ENCODE data around the gene EPHB2. TPM values are rescaled to one million over a fixed set of nuclear protein-coding genes. Genes with fewer than 3 reads are reported as not detected.

EPHB2 gene
- total and polyA plus RNA-seq, 2 donors (not counting 1 experiment from before 2014, with no cell fraction given): 0.07 to 0.39 TPM

GRCh38 chr1:22685591-22686059 is 25.0 kb upstream of the EPHB2 start:
- H3K36me3 ChIP-seq (replicated peaks in 1 of 2; ENCODE audit: control extremely low read depth in 1 of 2, control insufficient read depth in 1 of 2, extremely low read depth in 1 of 2, insufficient read depth in 2 of 2, low read length in 1 of 2): no peaks in the 10 kb centered on the region
- no peak overlapping the region for H2AFZ ChIP-seq (ENCODE audit: insufficient read depth, low read depth, low read length, poor library complexity, severe bottlenecking)
- Mint-ChIP-seq H3K4me1 (no peaks in the 10 kb centered on the region), H3K27ac (no peak overlapping the region), H3K9me3 (ENCODE audit: insufficient read depth) (no peaks in the 10 kb centered on the region), H3K27me3 (peaks cover 33% of the 10 kb centered on the region), H3K4me3 (no peak overlapping the region)
- H3K4me2 ChIP-seq (replicated peaks; ENCODE audit: low read depth, low read length, poor library complexity, severe bottlenecking): no peak overlapping the region
- H3K9me3 ChIP-seq (ENCODE audit: control extremely low read depth in 1 of 3, control insufficient read depth in 2 of 3, insufficient read depth in 1 of 3, low read length in 2 of 3): no peaks in the 10 kb centered on the region
- H4K20me1 ChIP-seq (ENCODE audit: control insufficient read depth, insufficient read depth, low read length, poor library complexity, severe bottlenecking): no peaks in the 10 kb centered on the region
- DNase-seq (no peak), ATAC-seq (ENCODE audit: low read depth) (no peak)
- peaks cover 0 to 3% (median 0%) of the 10 kb centered on the region in 4 experiments for H3K27me3 ChIP-seq (replicated peaks in 1 of 4; ENCODE audit: control extremely low read depth in 1 of 4, control insufficient read depth in 3 of 4, insufficient read depth in 4 of 4, low read length in 3 of 4)
- ChIA-PET CTCF (no interaction called here), POLR2A (no interaction called here)
- 89% methylated on average over 10 of the region's 10 CpGs for WGBS (ENCODE audit: insufficient coverage)
- H3K79me2 ChIP-seq (ENCODE audit: control insufficient read depth, insufficient read depth, low read length): no peaks in the 10 kb centered on the region
- intact Hi-C loops (cut with micrococcal nuclease): no loop called here
- H3K4me1 ChIP-seq (ENCODE audit: control insufficient read depth in 2 of 2, insufficient read depth in 2 of 2, low read length in 2 of 2): no peaks in the 10 kb centered on the region
- no peak for TF ChIP-seq CTCF (IDR thresholded peaks at IDR 0.05)
- no peak for TF ChIP-seq EZH2 (IDR thresholded peaks at IDR 0.05; ENCODE audit: borderline replicate concordance, insufficient read depth, low read depth, low read length, poor library complexity, severe bottlenecking)
- no peak overlapping the region for H3K4me3 ChIP-seq (ENCODE audit: control extremely low read depth in 1 of 5, extremely low read depth in 1 of 5, insufficient read depth in 1 of 5, low read depth in 2 of 5, low read length in 4 of 5)
- H3K27ac ChIP-seq (ENCODE audit: low read length in 2 of 2): no peak overlapping the region
- H3K9ac ChIP-seq (ENCODE audit: low read length): no peak overlapping the region

- peaks cover 0 to 3% (median 0%) of the 10 kb centered on the region in 4 experiments for H3K27me3 ChIP-seq (replicated peaks in 1 of 4; ENCODE audit: control extremely low read depth in 1 of 4, control insufficient read depth in 3 of 4, insufficient read depth in 4 of 4, low read length in 3 of 4)
- peaks cover 31% of the 10 kb centered on the region for H3K27me3 Mint-ChIP-seq
- H3K27ac Mint-ChIP-seq: no peak overlapping the region
- H3K4me2 ChIP-seq (replicated peaks; ENCODE audit: low read depth, low read length, poor library complexity, severe bottlenecking): no peak overlapping the region
- WGBS (ENCODE audit: insufficient coverage): 83% methylated on average over 1 of the region's 2 CpGs
- H3K4me1 Mint-ChIP-seq: no peaks in the 10 kb centered on the region
- no peak for DNase-seq
- no peak overlapping the region for H3K4me3 Mint-ChIP-seq
- no peaks in the 10 kb centered on the region for H3K9me3 ChIP-seq (ENCODE audit: control extremely low read depth in 1 of 3, control insufficient read depth in 2 of 3, insufficient read depth in 1 of 3, low read length in 2 of 3)
- H3K36me3 ChIP-seq (replicated peaks in 1 of 2; ENCODE audit: control extremely low read depth in 1 of 2, control insufficient read depth in 1 of 2, extremely low read depth in 1 of 2, insufficient read depth in 2 of 2, low read length in 1 of 2): no peaks in the 10 kb centered on the region
- ChIA-PET POLR2A (no interaction called here), CTCF (interaction anchor here (1.4 kb wide), 1 partner anchor 45 kb away, joined by 3 read pairs; no protein-coding TSS in a partner anchor)
- H2AFZ ChIP-seq (ENCODE audit: insufficient read depth, low read depth, low read length, poor library complexity, severe bottlenecking): no peak overlapping the region
- ATAC-seq (ENCODE audit: low read depth): no peak
- H4K20me1 ChIP-seq (ENCODE audit: control insufficient read depth, insufficient read depth, low read length, poor library complexity, severe bottlenecking): no peaks in the 10 kb centered on the region
- H3K9me3 Mint-ChIP-seq (ENCODE audit: insufficient read depth): no peaks in the 10 kb centered on the region
- H3K4me3 ChIP-seq (ENCODE audit: control extremely low read depth in 1 of 5, extremely low read depth in 1 of 5, insufficient read depth in 1 of 5, low read depth in 2 of 5, low read length in 4 of 5): no peak overlapping the region
- H3K27ac ChIP-seq (ENCODE audit: low read length in 2 of 2): no peak overlapping the region
- no peak overlapping the region for H3K9ac ChIP-seq (ENCODE audit: low read length)
- no peaks in the 10 kb centered on the region for H3K4me1 ChIP-seq (ENCODE audit: control insufficient read depth in 2 of 2, insufficient read depth in 2 of 2, low read length in 2 of 2)
- TF ChIP-seq EZH2 (IDR thresholded peaks at IDR 0.05; ENCODE audit: borderline replicate concordance, insufficient read depth, low read depth, low read length, poor library complexity, severe bottlenecking) (no peak), CTCF (IDR thresholded peaks at IDR 0.05) (no peak)
- H3K79me2 ChIP-seq (ENCODE audit: control insufficient read depth, insufficient read depth, low read length): no peaks in the 10 kb centered on the region
- intact Hi-C loops (cut with micrococcal nuclease): no loop called here
These were observed 23.4 kb upstream of the EPHB2 start for GRCh38 chr1:22687191-22687590.

All from B cell (primary cell).